Psoas muscle (tissue), 8 donors: ENCODE measurements around the gene RPL10. TPM values are rescaled to one million over a fixed set of nuclear protein-coding genes. Genes with fewer than 3 reads are reported as not detected.
"Not testable (repeated sequence)": the region's sequence is repeated elsewhere in the genome, so short reads cannot be mapped to it uniquely, and the experiment has no call there.

Experiments
- ATAC-seq, 4 donors: fragments of 200-7000 bp; cut with Tn5 transposase; one replicate each; pipeline ENCODE4 v1.9.1; 2020; ENCODE audit warnings: moderate library complexity in 3 of 4, mild to moderate bottlenecking in 2 of 4
- DNase-seq, 2 donors: peaks; one replicate each; pipeline ENCODE4 v3.0.0-alpha.2; 2020
- H3K27ac ChIP-seq: fragments of 200-600 bp; one replicate; pipeline ENCODE4 v1.8.0; 2022
- H3K27me3 ChIP-seq, 3 donors: fragments of 200-600 bp in 1 of 3; one replicate each; pipeline versions ENCODE4 v1.6.1 to v1.8.0; 2013 to 2022; ENCODE audit warnings: low read length in 2 of 3, mild to moderate bottlenecking in 2 of 3, moderate library complexity in 1 of 3; ENCODE audit not compliant: insufficient read depth in 3 of 3
- H3K36me3 ChIP-seq, 2 donors: fragments of 200-600 bp in 1 of 2; one replicate each; pipeline versions ENCODE4 v1.6.1 to v1.8.0; 2013 to 2022; ENCODE audit warnings: low read depth in 1 of 2, mild to moderate bottlenecking in 1 of 2, moderate library complexity in 1 of 2; ENCODE audit not compliant: insufficient read depth in 1 of 2
- H3K4me1 ChIP-seq: fragments of 200-600 bp; one replicate; pipeline ENCODE4 v1.8.0; 2022
- H3K4me3 ChIP-seq: fragments of 200-600 bp; one replicate; pipeline ENCODE4 v1.8.0; 2022; ENCODE audit warnings: mild to moderate bottlenecking
- H3K9me3 ChIP-seq: fragments of 200-600 bp; one replicate; pipeline ENCODE4 v1.8.0; 2022
- WGBS, 3 donors: extraction: QIAGEN DNeasy Blood & Tissue Kit; methylation state at CpG; one replicate each; pipeline versions ENCODE4 v1.1.6 to v1.1.7; 2013; 5-methylcytosine and 5-hydroxymethylcytosine counted together
- intact Hi-C, 2 donors: fragments of 100-400 bp; cut with DNase I; formaldehyde crosslinking; loops; one replicate each; pipeline versions ENCODE4 v1.11.0 to v1.14.2; 2022
- polyA plus RNA-seq, 3 donors: library from polyadenylated mRNA; stranded (reverse); fragments of 200-250 nt; gene quantifications; one replicate each; pipeline ENCODE4 v1.2.3, GENCODE V29; 2013
- total RNA-seq, 4 donors: library from RNA; stranded (reverse); fragmentation: NEBNext Ultra II Directional in 2 of 4; extraction: Animal tissue kit (Norgen Biotek cat#: 25700) in 2 of 4; gene quantifications; one replicate each; pipeline versions ENCODE4 v1.2.1 to v1.2.4, GENCODE V29; 2021 to 2023
- TF ChIP-seq, protein P1 (sequence below): fragments of 200-600 bp; IDR thresholded peaks from one replicate; pipeline ENCODE4 v1.8.0; 2022; ENCODE audit warnings: antibody characterized with exemption
- donor health status: healthy with polysubstance abuse.
- donor health status: DM: no; HTN: no; CAD: no; lungs with moderate emphysema.
- donor health status: Bipolar disorder and iron deficiency.
- donor health status: healthy.
- donor health status: DM: yes; HTN: yes; CAD: no.
- donor health status: DM: no; HTN: no; CAD: no.
- donor health status: DM: no; HTN: no; CAD: no.
- donor health status: DM: yes; HTN: yes; CAD: no.

RPL10 gene
- total and polyA plus RNA-seq, 7 donors = 1,403 to 5,433 (median 2,633) TPM

DNA sequence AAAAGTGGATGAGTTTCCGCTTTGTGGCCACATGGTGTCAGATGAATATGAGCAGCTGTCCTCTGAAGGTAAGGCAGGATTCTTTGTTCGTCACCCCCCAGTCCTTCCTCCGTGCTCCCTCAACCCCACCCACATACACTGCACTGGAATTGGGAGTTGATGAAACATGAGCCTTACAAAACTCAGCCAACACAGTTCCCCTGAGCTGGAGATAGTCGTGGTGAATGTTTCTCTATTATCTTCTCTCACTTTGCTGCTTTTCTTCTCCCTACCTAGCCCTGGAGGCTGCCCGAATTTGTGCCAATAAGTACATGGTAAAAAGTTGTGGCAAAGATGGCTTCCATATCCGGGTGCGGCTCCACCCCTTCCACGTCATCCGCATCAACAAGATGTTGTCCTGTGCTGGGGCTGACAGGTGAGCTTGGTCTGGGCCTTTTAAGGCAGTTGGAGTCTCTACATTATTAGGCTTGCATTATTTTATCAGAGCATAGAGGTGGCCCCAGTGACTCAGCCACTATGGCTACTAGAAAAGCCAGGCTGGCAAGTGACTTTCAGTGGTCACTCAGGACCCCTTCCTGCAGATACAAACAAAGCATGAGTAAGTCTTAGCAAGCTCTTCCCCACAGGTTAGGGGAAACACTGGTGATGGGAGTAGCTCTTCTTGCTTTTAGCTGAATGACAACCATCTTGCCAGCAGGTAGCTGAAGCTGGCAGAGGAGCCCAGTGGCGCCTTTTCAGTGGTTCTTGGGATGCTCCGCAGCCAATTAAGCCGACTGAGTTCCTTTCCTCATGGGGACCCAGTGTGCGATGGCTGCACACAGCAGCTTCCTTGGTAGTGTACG lies 1.6 kb downstream of the RPL10 start:
- Histone ChIP-seq H3K4me1 (no peaks in the 10 kb centered on the region), H3K27me3 (no peaks in the 10 kb centered on the region), H3K4me3 (peak overlapping the region; percentile 83), H3K27ac (peak overlapping the region; percentile 97), H3K9me3 (no peaks in the 10 kb centered on the region), H3K36me3 (peaks cover 3 to 40% of the 10 kb centered on the region in 2 donors)
- TF ChIP-seq, protein P1, sequence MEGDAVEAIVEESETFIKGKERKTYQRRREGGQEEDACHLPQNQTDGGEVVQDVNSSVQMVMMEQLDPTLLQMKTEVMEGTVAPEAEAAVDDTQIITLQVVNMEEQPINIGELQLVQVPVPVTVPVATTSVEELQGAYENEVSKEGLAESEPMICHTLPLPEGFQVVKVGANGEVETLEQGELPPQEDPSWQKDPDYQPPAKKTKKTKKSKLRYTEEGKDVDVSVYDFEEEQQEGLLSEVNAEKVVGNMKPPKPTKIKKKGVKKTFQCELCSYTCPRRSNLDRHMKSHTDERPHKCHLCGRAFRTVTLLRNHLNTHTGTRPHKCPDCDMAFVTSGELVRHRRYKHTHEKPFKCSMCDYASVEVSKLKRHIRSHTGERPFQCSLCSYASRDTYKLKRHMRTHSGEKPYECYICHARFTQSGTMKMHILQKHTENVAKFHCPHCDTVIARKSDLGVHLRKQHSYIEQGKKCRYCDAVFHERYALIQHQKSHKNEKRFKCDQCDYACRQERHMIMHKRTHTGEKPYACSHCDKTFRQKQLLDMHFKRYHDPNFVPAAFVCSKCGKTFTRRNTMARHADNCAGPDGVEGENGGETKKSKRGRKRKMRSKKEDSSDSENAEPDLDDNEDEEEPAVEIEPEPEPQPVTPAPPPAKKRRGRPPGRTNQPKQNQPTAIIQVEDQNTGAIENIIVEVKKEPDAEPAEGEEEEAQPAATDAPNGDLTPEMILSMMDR = no peak
- DNase-seq (no peak), ATAC-seq (no peak)
- intact Hi-C loops = no loop called here
- 28 to 54% (median 35%) methylated on average over 11 to 14 of the region's 14 CpGs for WGBS, 3 donors

DNA sequence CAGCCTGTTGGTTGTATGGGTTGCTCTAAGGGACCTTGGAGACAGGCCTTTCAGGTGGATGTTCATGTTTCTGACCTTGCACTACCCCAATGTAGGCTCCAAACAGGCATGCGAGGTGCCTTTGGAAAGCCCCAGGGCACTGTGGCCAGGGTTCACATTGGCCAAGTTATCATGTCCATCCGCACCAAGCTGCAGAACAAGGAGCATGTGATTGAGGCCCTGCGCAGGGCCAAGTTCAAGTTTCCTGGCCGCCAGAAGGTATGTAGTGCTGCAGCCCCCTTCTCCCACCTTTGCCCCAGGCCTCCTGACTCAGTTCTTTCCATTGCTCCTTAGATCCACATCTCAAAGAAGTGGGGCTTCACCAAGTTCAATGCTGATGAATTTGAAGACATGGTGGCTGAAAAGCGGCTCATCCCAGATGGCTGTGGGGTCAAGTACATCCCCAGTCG lies 2.2 kb downstream of the RPL10 start:
- intact Hi-C loops, H3K4me1 ChIP-seq, ATAC-seq, DNase-seq, H3K27me3 ChIP-seq, H3K9me3 ChIP-seq: not testable (repeated sequence)
- Histone ChIP-seq H3K36me3 (peaks cover 3 to 46% of the 10 kb centered on the region in 2 donors), H3K4me3 (peak overlapping the region; percentile 83), H3K27ac (peak overlapping the region; percentile 97)
- 57 to 69% (median 63%) methylated on average over 3 to 6 of the region's 6 CpGs for WGBS, 3 donors

DNA sequence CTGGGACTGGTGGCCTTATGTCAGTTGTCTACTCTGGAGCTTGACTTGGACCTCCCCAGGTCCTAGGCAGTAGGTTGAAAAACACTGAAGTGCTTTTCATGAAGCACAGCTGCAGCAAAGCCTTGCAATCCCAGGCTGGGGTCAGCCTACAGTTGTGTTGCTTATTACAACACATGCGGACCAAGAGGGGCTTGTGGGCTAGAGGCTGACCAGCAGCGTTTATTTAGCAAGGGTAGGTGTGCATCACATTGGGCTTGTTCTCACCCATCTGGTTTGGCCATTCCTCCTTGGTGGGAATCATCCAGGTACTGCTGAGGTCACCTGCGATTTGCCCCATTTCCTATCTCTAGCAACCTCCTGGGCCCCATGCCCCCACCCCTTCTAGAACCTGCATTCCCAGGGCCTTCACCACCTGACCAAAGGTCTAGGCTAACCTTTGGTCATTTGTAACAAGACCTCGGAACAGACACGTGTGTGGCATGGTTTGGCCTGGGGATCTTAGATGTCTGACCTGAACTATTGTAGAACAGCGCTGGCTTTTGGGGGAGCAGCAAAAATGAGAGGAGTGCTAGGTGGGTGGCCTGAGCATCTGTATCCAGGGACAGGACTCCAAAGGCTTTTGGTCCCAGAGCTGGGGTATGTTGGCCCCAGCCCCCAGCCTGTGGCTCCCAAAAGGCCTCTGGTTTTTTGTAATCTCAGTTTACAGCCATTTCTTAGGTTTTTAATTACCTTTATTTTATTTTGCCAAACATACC lies 3.0 kb downstream of the RPL10 start:
- TF ChIP-seq, protein P1 = no peak
- no peaks in the 10 kb centered on the region for H3K27me3 ChIP-seq
- peaks cover 3 to 46% of the 10 kb centered on the region in 2 donors for H3K36me3 ChIP-seq
- H3K4me1 ChIP-seq = no peaks in the 10 kb centered on the region
- no peak overlapping the region for H3K4me3 ChIP-seq
- peak overlapping the region; percentile 97 for H3K27ac ChIP-seq
- H3K9me3 ChIP-seq = no peaks in the 10 kb centered on the region
- 26 to 45% (median 37%) methylated on average over 6 of the region's 6 CpGs for WGBS, 3 donors
- intact Hi-C loops = no loop called here
- ATAC-seq (no peak), DNase-seq (no peak)

DNA sequence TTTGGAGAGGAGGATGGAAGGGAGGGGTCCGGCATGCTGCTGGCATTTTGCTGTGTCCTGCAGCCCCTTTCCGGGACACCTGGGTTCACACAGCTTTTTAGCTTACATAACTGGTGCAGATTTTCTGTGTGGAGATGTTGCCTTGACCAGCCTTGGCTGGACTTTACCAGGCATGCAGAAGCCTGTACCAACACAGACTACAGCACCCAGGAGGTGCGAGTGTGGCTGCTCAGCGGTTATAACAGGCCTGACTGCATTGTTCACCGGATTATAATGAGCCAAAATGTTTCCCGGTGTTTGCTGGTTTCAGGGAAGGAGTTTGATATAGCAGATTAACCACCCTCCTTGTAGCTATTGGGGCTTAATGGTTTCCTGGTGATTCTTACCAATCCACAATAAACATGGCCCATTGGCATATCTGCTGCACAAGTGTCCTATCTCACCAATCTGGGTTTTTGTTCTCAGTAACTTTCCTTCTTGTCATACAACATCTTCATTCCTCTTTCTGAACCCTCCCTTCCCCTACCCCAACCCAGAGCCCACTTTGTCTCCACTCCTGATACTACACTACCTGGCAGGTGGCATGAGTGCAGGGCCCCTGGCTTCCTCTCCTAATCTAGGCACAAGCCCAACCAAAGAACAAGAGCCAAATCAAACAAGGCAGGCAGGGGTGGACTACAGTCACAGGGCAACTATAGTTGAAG lies 3.9 kb downstream of the RPL10 start:
- WGBS, 3 donors = 36 to 51% (median 45%) methylated on average over 6 of the region's 6 CpGs

More for the DNA sequence above, 3.9 kb downstream of the RPL10 start:
- DNase-seq (no peak), ATAC-seq (no peak)
- no peaks in the 10 kb centered on the region for H3K27me3 ChIP-seq
- H3K4me1 ChIP-seq = no peaks in the 10 kb centered on the region
- peak overlapping the region; percentile 33 for H3K27ac ChIP-seq
- H3K4me3 ChIP-seq = no peak overlapping the region
- intact Hi-C loops = no loop called here
- H3K9me3 ChIP-seq = no peaks in the 10 kb centered on the region
- H3K36me3 ChIP-seq = peaks cover 3 to 46% of the 10 kb centered on the region in 2 donors
- TF ChIP-seq, protein P1 = no peak
